SK-N-SH treated with all-trans-retinoic acid at 6 μM for 48 hours (cell line): Measurements from ENCODE around the gene PLD5.
"Not testable (repeated sequence)": the region's sequence is repeated elsewhere in the genome, so short reads cannot be mapped to it uniquely, and the experiment has no call there.

Experiments used
- CREB5 ChIP-seq: fragments of 250-450 bp; sonication (Bioruptor Pico); IDR thresholded peaks from 2 replicates; pipeline ENCODE4 v1.5.1; 2020; ENCODE audit warnings: low read depth, mild to moderate bottlenecking, moderate library complexity
- ISL1 ChIP-seq: fragments of 250-450 bp; sonication (Bioruptor Pico); IDR thresholded peaks from 2 replicates; pipeline ENCODE4 v2.1.2; 2022; ENCODE audit warnings: mild to moderate bottlenecking, moderate library complexity
- PATZ1 ChIP-seq: fragments of 250-450 bp; sonication (Bioruptor Pico); IDR thresholded peaks from 2 replicates; pipeline ENCODE4 v1.8.0; 2020; ENCODE audit warnings: mild to moderate bottlenecking, moderate library complexity, borderline replicate concordance
- TCF4 ChIP-seq: fragments of 250-450 bp; sonication (Bioruptor Pico); IDR thresholded peaks from 2 replicates; pipeline ENCODE4 v1.8.0; 2021; ENCODE audit warnings: mild to moderate bottlenecking, moderate library complexity, borderline replicate concordance
- ZFP30 ChIP-seq: fragments of 450-650 bp; formaldehyde crosslinking; IDR thresholded peaks from 2 replicates; pipeline ENCODE4 v1.5.0; 2022; ENCODE audit warnings: mild to moderate bottlenecking, moderate library complexity
- ZNF565 ChIP-seq: fragments of 450-650 bp; formaldehyde crosslinking; conservative IDR thresholded peaks from 2 replicates; pipeline ENCODE4 v1.5.0; 2020; ENCODE audit warnings: low read depth, mild to moderate bottlenecking, moderate library complexity

GRCh38 chr1:242314085-242314649, 210.3 kb downstream of the PLD5 start:
- 0 out of 2 replicates have a peak, but pooled peaks have one; percentile 15 for TF ChIP-seq ISL1 (CRISPR knock-in tag)
- TF ChIP-seq ZNF565, PATZ1, TCF4, ZFP30, CREB5 (CRISPR knock-in tag): not testable (repeated sequence)
